Ramos (cell line): Measurements from ENCODE around the gene GJB5.

Experiments used
- in situ Hi-C: fragments of 300-500 bp; cut with MboI; formaldehyde crosslinking; loops from one replicate; pipeline ENCODE4 v1.14.3; 2022; ENCODE audit warnings: low sequenced_read_pairs; ENCODE audit not compliant: unreplicated experiment

GJB5 gene

DNA sequence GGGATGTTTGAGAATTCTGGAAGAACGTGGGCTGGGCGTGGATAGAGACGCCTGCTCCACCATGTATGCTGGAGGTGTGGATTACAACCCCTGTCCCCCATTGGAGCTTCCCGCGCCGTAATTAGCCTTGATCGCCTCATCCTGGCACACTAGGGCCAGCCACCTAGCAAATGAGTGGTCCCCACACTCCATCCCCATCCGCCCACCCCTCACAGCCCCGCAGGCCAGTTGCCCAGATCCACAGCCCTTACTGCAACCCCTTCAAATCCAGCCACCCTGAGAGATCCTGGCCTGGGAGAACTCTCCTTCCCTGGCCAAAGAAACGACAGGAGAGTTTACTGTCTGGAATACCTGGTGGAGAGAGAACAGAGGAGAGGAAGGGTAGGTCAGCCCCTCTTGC lies 37.6 kb downstream of the GJB5 start:
- in situ Hi-C loops, result no loop called here

DNA sequence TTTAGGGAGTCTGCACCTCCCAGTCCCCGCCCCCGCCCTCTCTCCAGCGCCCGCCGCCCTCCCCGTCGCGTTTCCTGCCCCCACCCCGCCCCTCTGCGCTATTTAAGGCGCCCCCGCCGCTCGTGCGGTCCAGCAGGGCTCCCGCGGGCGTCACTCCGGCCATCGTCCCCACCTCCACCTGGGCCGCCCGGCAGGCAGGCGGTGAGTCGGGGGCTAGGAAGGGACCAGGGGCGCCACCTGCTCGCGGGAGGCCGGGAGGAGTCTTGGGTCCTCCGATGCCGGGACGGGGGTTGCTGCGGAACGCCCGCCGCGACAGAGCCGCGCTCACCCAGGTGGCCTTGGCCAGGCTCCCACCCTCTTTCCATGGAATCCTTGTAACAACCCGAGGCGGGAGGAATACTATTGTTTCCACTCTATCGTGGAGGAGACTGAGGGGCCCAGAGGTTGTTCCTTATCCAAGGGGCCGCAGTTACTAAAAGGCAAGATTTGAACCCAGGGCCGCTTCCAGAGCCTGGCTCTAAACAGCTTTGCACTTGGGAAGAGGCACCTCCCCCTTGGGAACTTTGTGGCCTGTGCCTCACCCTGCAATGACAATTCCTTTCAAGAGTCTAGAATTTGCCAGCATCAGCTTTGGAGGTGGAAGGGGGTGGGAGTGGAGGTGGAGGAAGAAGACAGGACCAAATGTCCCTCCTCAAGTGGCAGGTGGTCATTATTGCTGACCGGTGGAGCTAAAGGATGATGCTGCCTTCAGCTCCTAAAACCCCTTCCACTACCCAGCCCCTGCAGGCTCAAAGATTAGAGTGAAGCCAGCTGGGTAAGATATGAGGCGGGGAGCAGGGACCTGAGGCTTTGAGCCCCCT lies 38.3 kb downstream of the GJB5 start, which contains the start of gene GJA4:
Gene GJA4, plus strand, starts transcription at position 132 of the 860 bp plus-strand sequence. CDS start 1,215 bp downstream, outside the sequence.
- in situ Hi-C loops, result no loop called here

DNA sequence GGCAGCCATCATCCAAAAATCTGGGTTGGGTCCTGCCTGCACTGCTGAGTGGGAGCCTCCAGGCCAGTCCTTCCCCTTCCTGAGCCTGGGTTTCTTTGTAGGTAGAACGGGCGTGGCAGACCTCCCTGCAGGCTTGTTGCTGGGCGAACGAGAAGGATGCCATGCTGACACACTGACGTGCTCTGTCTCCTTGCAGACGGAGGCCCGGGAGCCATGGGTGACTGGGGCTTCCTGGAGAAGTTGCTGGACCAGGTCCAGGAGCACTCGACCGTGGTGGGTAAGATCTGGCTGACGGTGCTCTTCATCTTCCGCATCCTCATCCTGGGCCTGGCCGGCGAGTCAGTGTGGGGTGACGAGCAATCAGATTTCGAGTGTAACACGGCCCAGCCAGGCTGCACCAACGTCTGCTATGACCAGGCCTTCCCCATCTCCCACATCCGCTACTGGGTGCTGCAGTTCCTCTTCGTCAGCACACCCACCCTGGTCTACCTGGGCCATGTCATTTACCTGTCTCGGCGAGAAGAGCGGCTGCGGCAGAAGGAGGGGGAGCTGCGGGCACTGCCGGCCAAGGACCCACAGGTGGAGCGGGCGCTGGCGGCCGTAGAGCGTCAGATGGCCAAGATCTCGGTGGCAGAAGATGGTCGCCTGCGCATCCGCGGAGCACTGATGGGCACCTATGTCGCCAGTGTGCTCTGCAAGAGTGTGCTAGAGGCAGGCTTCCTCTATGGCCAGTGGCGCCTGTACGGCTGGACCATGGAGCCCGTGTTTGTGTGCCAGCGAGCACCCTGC lies 39.3 kb downstream of the GJB5 start:
- in situ Hi-C loops, result no loop called here

DNA sequence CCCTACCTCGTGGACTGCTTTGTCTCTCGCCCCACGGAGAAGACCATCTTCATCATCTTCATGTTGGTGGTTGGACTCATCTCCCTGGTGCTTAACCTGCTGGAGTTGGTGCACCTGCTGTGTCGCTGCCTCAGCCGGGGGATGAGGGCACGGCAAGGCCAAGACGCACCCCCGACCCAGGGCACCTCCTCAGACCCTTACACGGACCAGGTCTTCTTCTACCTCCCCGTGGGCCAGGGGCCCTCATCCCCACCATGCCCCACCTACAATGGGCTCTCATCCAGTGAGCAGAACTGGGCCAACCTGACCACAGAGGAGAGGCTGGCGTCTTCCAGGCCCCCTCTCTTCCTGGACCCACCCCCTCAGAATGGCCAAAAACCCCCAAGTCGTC lies 39.9 kb downstream of the GJB5 start:
- in situ Hi-C loops, result no loop called here

DNA sequence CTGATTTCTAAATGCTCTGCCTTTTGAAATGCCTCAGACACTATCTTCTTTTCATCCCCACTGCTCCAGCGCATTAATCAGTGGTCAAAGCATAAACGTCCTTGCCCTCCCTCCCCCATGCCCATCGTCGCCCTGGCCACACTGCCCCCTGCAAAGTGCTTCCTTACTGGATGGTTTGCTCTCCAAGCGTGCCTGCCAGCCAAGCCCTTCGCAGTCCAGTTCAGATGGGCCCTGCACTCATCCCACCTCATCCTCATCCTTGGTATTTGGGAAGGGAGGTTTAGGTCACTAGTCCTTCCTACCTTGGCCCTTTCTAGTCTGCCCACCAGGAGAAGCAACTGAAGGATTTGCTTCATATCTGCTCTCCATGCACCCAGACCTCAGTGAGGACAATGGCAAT lies 41.1 kb downstream of the GJB5 start:
- in situ Hi-C loops, result no loop called here

DNA sequence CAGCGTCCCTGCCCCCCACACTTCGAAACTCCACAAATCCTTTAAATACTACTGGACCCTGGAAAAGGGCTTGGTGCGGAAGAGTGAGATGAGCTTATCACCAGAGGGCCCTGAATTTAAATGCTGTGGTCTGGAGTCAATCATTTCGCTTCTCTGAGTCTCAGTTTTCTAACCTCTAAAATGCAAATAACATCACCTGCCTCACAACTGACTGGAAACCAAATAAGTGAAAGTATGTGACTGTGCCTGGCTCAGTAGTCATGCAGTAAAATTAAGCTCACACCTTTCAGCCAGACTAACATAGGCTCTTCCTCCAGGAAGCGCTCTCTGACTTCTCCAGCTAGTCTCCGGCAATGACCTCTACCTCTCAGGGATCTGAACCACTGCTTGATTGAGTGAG lies 42.1 kb downstream of the GJB5 start:
- in situ Hi-C loops, result no loop called here

DNA sequence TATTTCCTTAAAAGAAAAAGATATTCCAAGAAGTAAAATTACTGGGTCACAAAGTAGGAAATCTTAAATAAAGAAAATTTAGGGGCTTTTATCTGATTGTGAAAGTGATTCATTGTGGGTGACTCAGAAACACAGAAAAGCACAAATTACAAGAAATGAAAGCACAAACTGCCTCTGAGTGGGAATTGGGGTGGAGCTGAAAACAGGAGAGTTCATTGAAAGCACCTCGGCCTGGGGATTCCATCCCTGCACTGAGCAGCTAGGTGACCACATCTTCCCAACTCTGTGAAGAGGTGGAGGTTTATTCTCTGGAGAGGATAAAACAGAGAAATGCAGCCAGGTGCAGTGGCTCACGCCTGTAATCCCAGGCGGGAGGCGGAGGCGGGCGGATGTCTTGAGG lies 45.4 kb downstream of the GJB5 start:
- in situ Hi-C loops, result no loop called here

DNA sequence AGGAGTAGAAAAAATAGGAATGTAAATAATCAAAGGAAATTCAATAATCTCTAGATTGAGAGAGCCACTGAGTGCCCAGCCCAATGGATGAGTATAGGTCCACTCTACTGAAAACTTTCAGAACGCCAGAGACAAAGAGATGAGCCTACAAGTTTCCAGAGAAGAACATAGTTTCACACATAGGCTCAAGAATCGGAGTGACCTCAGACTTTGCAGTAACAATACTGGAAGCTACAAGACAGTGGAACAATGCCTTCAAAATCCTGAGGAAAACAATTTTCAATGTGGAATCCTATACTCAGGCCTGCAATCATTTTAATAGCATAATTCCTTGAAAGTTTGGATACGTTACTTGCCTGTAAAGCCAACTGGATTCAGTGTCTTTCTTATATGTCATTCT lies 48.9 kb downstream of the GJB5 start:
- in situ Hi-C loops, result no loop called here

DNA sequence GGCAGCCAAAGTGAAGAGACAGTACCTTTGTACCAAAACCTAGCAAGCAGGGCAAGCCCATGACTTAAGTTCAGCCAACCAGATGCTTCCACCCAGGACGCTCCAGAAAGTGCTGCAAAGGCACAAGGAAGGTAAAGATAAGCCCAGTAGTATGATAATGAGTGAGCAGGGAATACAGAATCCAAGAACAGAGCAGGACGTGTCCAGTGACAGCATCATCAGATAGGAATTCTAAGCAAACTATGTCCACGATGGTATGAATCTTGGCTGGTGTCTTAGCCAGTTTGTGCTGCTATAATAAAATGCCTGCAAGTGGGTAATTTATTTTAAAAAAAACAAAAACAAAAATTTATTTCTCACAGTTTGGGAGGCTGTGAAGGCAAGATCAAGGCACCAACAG lies 51.5 kb downstream of the GJB5 start:
- in situ Hi-C loops, result no loop called here
